K562 (cell line): ENCODE results near the gene TENM4. TPM values are rescaled to one million over a fixed set of nuclear protein-coding genes. Genes with fewer than 3 reads are reported as not detected.

Source experiments
- ATAC-seq: fragments of 200-7000 bp; cut with Tn5 transposase; 3 replicates; pipeline ENCODE4 v1.9.1; 2020; ENCODE audit warnings: moderate library complexity
- BruUV-seq: library from RNA; stranded (reverse); fragments of 400-500 nt; replicated peaks from 2 replicates; lab custom pipeline; 2021; lab: Mats Ljungman, UMichigan
- CTCF ChIA-PET: fragments of 300-600 bp; formaldehyde crosslinking; extraction: SDS; loops from one replicate; lab custom pipeline; 2021; ENCODE audit warnings: low intra/inter-chr PET ratio; lab: Yijun Ruan, JAX
- POLR2A ChIA-PET: fragments of 300-600, 350-650 bp; sonication (Branson Sonifier 250); formaldehyde crosslinking; extraction: SDS; loops from one replicate; lab custom pipeline; 2021; ENCODE audit warnings: antibody characterized with exemption, inconsistent platforms; lab: Yijun Ruan, JAX
- DNase-seq, 4 experiments: peaks; one replicate each; pipeline versions ENCODE4 v3.0.0 to v3.0.0-alpha.2; 2011 to 2018; ENCODE audit warnings: low spot score in 3 of 4, mixed read lengths in 3 of 4; ENCODE audit errors: extremely low read depth in 1 of 4
- FAIRE-seq: peaks from 2 replicates; lab custom pipeline; 2011; peaks lifted over from hg19 to GRCh38; lab: Jason Lieb, UNC
- H2AFZ ChIP-seq: 2 replicates; pipeline ENCODE4 v1.6.0; 2011; ENCODE audit warnings: low read depth, low read length, control low read depth, inconsistent platforms
- H3K27ac ChIP-seq: fragments of 200-600 bp; 3 replicates; pipeline ENCODE4 v1.8.0; 2011; ENCODE audit warnings: low read depth, mild to moderate bottlenecking, control low read depth, inconsistent platforms, low read length, moderate library complexity, mixed read lengths; ENCODE audit errors: extremely low read depth
- H3K27me3 ChIP-seq, 2 experiments: fragments of 300-600 bp in 1 of 2; 2 replicates in 1 of 2; 3 replicates in 1 of 2; pipeline versions ENCODE4 v1.6.0 to v1.8.0; 2011; ENCODE audit warnings: inconsistent platforms in 2 of 2, low read length in 2 of 2, mild to moderate bottlenecking in 1 of 2, mixed read lengths in 1 of 2, moderate library complexity in 1 of 2; ENCODE audit not compliant: control insufficient read depth in 2 of 2, insufficient read depth in 2 of 2
- H3K36me3 ChIP-seq: fragments of 300-600 bp; 3 replicates; pipeline ENCODE4 v1.8.0; 2011; ENCODE audit warnings: mild to moderate bottlenecking, low read length, inconsistent platforms; ENCODE audit not compliant: control insufficient read depth, insufficient read depth
- H3K4me1 ChIP-seq, 2 experiments: fragments of 200-600 bp in 1 of 2; replicated peaks in 1 of 2; 2 replicates in 1 of 2; 3 replicates in 1 of 2; pipeline versions ENCODE4 v1.5.1 to v1.8.0; 2011; ENCODE audit warnings: inconsistent platforms in 2 of 2, low read length in 2 of 2, mild to moderate bottlenecking in 1 of 2, mixed read lengths in 1 of 2, moderate library complexity in 1 of 2; ENCODE audit not compliant: control insufficient read depth in 2 of 2, insufficient read depth in 2 of 2
- H3K4me2 ChIP-seq: 2 replicates; pipeline ENCODE4 v1.6.1; 2011; ENCODE audit warnings: low read length, control low read depth, inconsistent platforms, mixed read lengths; ENCODE audit not compliant: insufficient read depth
- H3K4me3 ChIP-seq: fragments of 200-600 bp; sonication (generic), shearing (Covaris generic); 2 replicates; pipeline ENCODE4 v1.5.1; 2016; ENCODE audit warnings: control low read depth, inconsistent platforms
- H3K79me2 ChIP-seq: fragments of 200-600 bp; 3 replicates; pipeline ENCODE4 v1.8.0; 2011; ENCODE audit warnings: low read length, inconsistent platforms; ENCODE audit not compliant: control insufficient read depth, insufficient read depth
- H3K9ac ChIP-seq, 2 experiments: 2 replicates each; pipeline versions ENCODE4 v1.6.0 to v1.6.1; 2011; ENCODE audit warnings: low read depth in 2 of 2, low read length in 2 of 2, control low read depth in 1 of 2, inconsistent platforms in 1 of 2, mild to moderate bottlenecking in 1 of 2, mixed read lengths in 1 of 2; ENCODE audit not compliant: insufficient read depth in 1 of 2
- H3K9me1 ChIP-seq: one replicate; pipeline ENCODE4 v1.6.0; 2011; ENCODE audit warnings: inconsistent platforms, mild to moderate bottlenecking, low read length, moderate library complexity; ENCODE audit not compliant: control insufficient read depth, insufficient read depth
- H3K9me3 ChIP-seq: replicated peaks from 2 replicates; pipeline ENCODE4 v1.5.1; 2011; ENCODE audit warnings: low read depth, low read length, inconsistent platforms; ENCODE audit not compliant: control insufficient read depth, insufficient read depth
- H4K20me1 ChIP-seq: replicated peaks from 2 replicates; pipeline ENCODE4 v1.6.1; 2011; ENCODE audit warnings: low read length, inconsistent platforms, mixed read lengths; ENCODE audit not compliant: control insufficient read depth, insufficient read depth
- ASH1L ChIP-seq: fragments of 450-650 bp; IDR thresholded peaks from 2 replicates; pipeline ENCODE4 v1.6.1; 2018; ENCODE audit warnings: borderline replicate concordance, mild to moderate bottlenecking, low read depth; ENCODE audit not compliant: partially characterized antibody
- BRF2 ChIP-seq: IDR thresholded peaks from 3 replicates; pipeline ENCODE4 v1.6.1; 2011; ENCODE audit warnings: borderline replicate concordance, mild to moderate bottlenecking; ENCODE audit not compliant: insufficient read length, insufficient read depth
- E2F5 ChIP-seq: sonication (generic); formaldehyde crosslinking; IDR thresholded peaks from 2 replicates; pipeline ENCODE4 v1.8.0; 2022; ENCODE audit warnings: mild to moderate bottlenecking, missing genetic modification reagents
- GABPB1 ChIP-seq: sonication (generic); formaldehyde crosslinking; IDR thresholded peaks from 2 replicates; pipeline ENCODE4 v1.8.0; 2022; ENCODE audit warnings: mild to moderate bottlenecking, missing genetic modification reagents
- HEY1 ChIP-seq: fragments of 250-450 bp; sonication (Bioruptor Pico); IDR thresholded peaks from 2 replicates; pipeline ENCODE4 v1.5.0; 2020; ENCODE audit warnings: mild to moderate bottlenecking, moderate library complexity, borderline replicate concordance
- KDM1A ChIP-seq, 2 experiments: fragments of 450-650 bp; IDR thresholded peaks; 2 replicates each; pipeline ENCODE4 v1.6.1; 2016; ENCODE audit warnings: mild to moderate bottlenecking in 2 of 2
- KLF10 ChIP-seq: fragments of 250-450 bp; sonication (Bioruptor Pico); IDR thresholded peaks from 2 replicates; pipeline ENCODE4 v1.6.1; 2021; ENCODE audit warnings: matching md5 sums
- KLF13 ChIP-seq: fragments of 450-650 bp; IDR thresholded peaks from 2 replicates; pipeline ENCODE4 v1.6.1; 2016; ENCODE audit warnings: missing genetic modification characterization, low read depth, mild to moderate bottlenecking, missing compliant biosample characterization, moderate library complexity, borderline replicate concordance
- RFX5 ChIP-seq: IDR thresholded peaks from 2 replicates; pipeline ENCODE4 v1.6.1; 2011; ENCODE audit warnings: low read depth, mild to moderate bottlenecking, improper control_type of control experiment, low read length
- SNIP1 ChIP-seq: fragments of 450-650 bp; IDR thresholded peaks from 2 replicates; pipeline ENCODE4 v1.7.1; 2017; ENCODE audit warnings: low read depth, mild to moderate bottlenecking
- ZMIZ1 ChIP-seq, 2 experiments: fragments of 150-350 bp in 1 of 2; IDR thresholded peaks; 2 replicates each; pipeline ENCODE4 v1.6.1; 2012 to 2016; ENCODE audit warnings: low read depth in 2 of 2, low read length in 2 of 2, mild to moderate bottlenecking in 1 of 2, moderate library complexity in 1 of 2
- ZNF24 ChIP-seq: fragments of 450-650 bp; IDR thresholded peaks from 2 replicates; pipeline ENCODE4 v1.6.1; 2016
- ZNF449 ChIP-seq: fragments of 250-450 bp; sonication (Bioruptor Pico); IDR thresholded peaks from 2 replicates; pipeline ENCODE4 v1.8.0; 2022; ENCODE audit warnings: moderate library complexity, mild to moderate bottlenecking, inconsistent platforms
- WGBS: fragments of 100-300 bp; shearing (Covaris generic); methylation state at CpG from one replicate; pipeline ENCODE4 v1.1.6; 2016; ENCODE audit warnings: low coverage, mixed read lengths; ENCODE audit not compliant: insufficient coverage; ENCODE audit errors: missing lambda C conversion rate; 5-methylcytosine and 5-hydroxymethylcytosine counted together
- in situ Hi-C: fragments of 300-500 bp; cut with MboI; formaldehyde crosslinking; loops from 4 replicates; pipeline ENCODE4 v1.15.0; 2018; ENCODE audit warnings: inconsistent platforms, mixed read lengths
- intact Hi-C: fragments of 100-400 bp; cut with micrococcal nuclease; formaldehyde crosslinking; loops from 2 replicates; pipeline ENCODE4 v1.14.2; 2022
- polyA plus RNA-seq, 8 experiments: library from polyadenylated mRNA; depleted of rRNA in 4 of 8; stranded (reverse) in 5 of 8; unstranded in 3 of 8; fragments of >200 nt; fragmentation: Nextera tagmentation in 2 of 8; fragmentation: Illumina TruSeq in 1 of 8; extraction: Ambion mirVana in 2 of 8; extraction: Trizol in 1 of 8; gene quantifications; 2 replicates each; pipeline versions ENCODE4 v1.2.1 to v1.2.3, GENCODE V29; 2011 to 2014; ENCODE audit warnings: inconsistent platforms in 1 of 8, missing spikeins in 1 of 8
- total RNA-seq, 7 experiments: library from RNA; depleted of rRNA in 6 of 7; stranded (reverse); fragments of >200 nt in 6 of 7; fragmentation: Illumina TruSeq in 2 of 7; extraction: Trizol in 2 of 7; gene quantifications; 2 replicates each; pipeline versions ENCODE4 v1.2.1 to v1.2.3, GENCODE V29; 2011 to 2021; ENCODE audit warnings: low replicate concordance in 1 of 7

TENM4 gene
- total and polyA plus RNA-seq, 9 of the 15 experiments (the other 6 are each of a cell fraction or from before 2014, with no cell fraction given) = 0.16 TPM; not detected in 8

- Histone ChIP-seq H3K4me2 (no peak overlapping the region), H3K4me3 (no peak overlapping the region), H3K27me3 (no peaks in the 10 kb centered on the region), H3K36me3 (no peaks in the 10 kb centered on the region), H3K9me1 (no peaks in the 10 kb centered on the region), H3K4me1 (no peaks in the 10 kb centered on the region), H3K27ac (no peak overlapping the region), H3K9ac (no peak overlapping the region), H4K20me1 (no peaks in the 10 kb centered on the region), H3K79me2 (no peaks in the 10 kb centered on the region), H2AFZ (no peak overlapping the region), H3K9me3 (no peaks in the 10 kb centered on the region)
- in situ Hi-C loops (no loop called here), intact Hi-C loops (no loop called here)
- BruUV-seq = no TSS peak
- CTCF ChIA-PET = no interaction called here
- FAIRE-seq (no peak), ATAC-seq (no peak), DNase-seq (no peak)
- POLR2A ChIA-PET = no interaction called here
- 0% methylated on average over 3 of the region's 3 CpGs for WGBS
- TF ChIP-seq KLF10 (CRISPR knock-in tag) = no peak
- TF ChIP-seq KDM1A (IDR thresholded peaks at IDR 0.05) = no peak
- TF ChIP-seq ZNF449 (CRISPR knock-in tag) = no peak
- no peak for TF ChIP-seq ZMIZ1 (IDR thresholded peaks at IDR 0.05; ENCODE audit: low read depth in 2 of 2, low read length in 2 of 2)
- no peak for TF ChIP-seq BRF2
- no peak for TF ChIP-seq RFX5
- no peak for TF ChIP-seq E2F5 (CRISPR knock-in tag)
- no peak for TF ChIP-seq SNIP1
- no peak for TF ChIP-seq KLF13
- no peak for TF ChIP-seq ASH1L
- no peak for TF ChIP-seq ZNF24
- TF ChIP-seq GABPB1 (CRISPR knock-in tag) = no peak
- TF ChIP-seq HEY1 (CRISPR knock-in tag) = no peak
Measured at GRCh38 chr11:79151396-79151795, 289.4 kb downstream of the TENM4 start.
